Measurements from ENCODE around the gene PPFIA2. TPM values are rescaled to one million over a fixed set of nuclear protein-coding genes. Genes with fewer than 3 reads are reported as not detected.

PPFIA2 gene
- polyA plus RNA-seq, 3 donors: not detected

- Histone ChIP-seq H4K20me1 (ENCODE audit: insufficient read depth, low read length) (no peaks in the 10 kb centered on the region), H2AFZ (ENCODE audit: insufficient read depth, low read depth, low read length, poor library complexity, severe bottlenecking) (no peak overlapping the region), H3K9ac (ENCODE audit: insufficient read depth, low read length, poor library complexity, severe bottlenecking) (no peak overlapping the region), H3K27ac (ENCODE audit: low read depth in 1 of 2, low read length in 2 of 2) (no peak overlapping the region), H3K27me3 (ENCODE audit: control insufficient read depth in 2 of 2, insufficient read depth in 2 of 2, low read length in 2 of 2) (no peaks in the 10 kb centered on the region), H3K4me2 (replicated peaks; ENCODE audit: extremely low read depth, low read length, poor library complexity, severe bottlenecking) (no peak overlapping the region), H3K4me3 (replicated peaks in 1 of 3; ENCODE audit: low read depth in 2 of 3, low read length in 3 of 3) (no peak overlapping the region), H3K9me3 (replicated peaks in 1 of 2; ENCODE audit: control insufficient read depth in 1 of 2, insufficient read depth in 1 of 2, low read length in 2 of 2) (no peaks in the 10 kb centered on the region), H3K79me2 (ENCODE audit: insufficient read depth, low read length) (no peaks in the 10 kb centered on the region), H3K36me3 (replicated peaks in 1 of 2; ENCODE audit: control insufficient read depth in 1 of 2, insufficient read depth in 2 of 2, low read length in 2 of 2) (no peaks in the 10 kb centered on the region), H3K4me1 (ENCODE audit: control insufficient read depth in 1 of 2, insufficient read depth in 2 of 2, low read length in 2 of 2) (no peaks in the 10 kb centered on the region)
- no peak for DNase-seq
- 80% methylated on average over 2 of the region's 5 CpGs for WGBS (ENCODE audit: insufficient coverage)
- no peaks in the 10 kb centered on the region for H3K27me3 Mint-ChIP-seq (ENCODE audit: low read depth in 3 of 3)
- H3K4me1 Mint-ChIP-seq: no peaks in the 10 kb centered on the region
- peaks cover 0 to 2% (median 0%) of the 10 kb centered on the region in 7 donors for H3K9me3 Mint-ChIP-seq
- H3K36me3 Mint-ChIP-seq: no peaks in the 10 kb centered on the region
- intact Hi-C loops (cut with micrococcal nuclease): no loop called here
- H3K4me3 Mint-ChIP-seq: no peak overlapping the region
- no peak for TF ChIP-seq CTCF (IDR thresholded peaks at IDR 0.05)
- no peak overlapping the region for H3K27ac Mint-ChIP-seq
These were observed 411.7 kb downstream of the PPFIA2 start for GRCh38 chr12:81347404-81347803.

- no peaks in the 10 kb centered on the region for H3K36me3 Mint-ChIP-seq
- Histone ChIP-seq H3K9me3 (replicated peaks in 1 of 2; ENCODE audit: control insufficient read depth in 1 of 2, insufficient read depth in 1 of 2, low read length in 2 of 2) (no peaks in the 10 kb centered on the region), H3K4me2 (replicated peaks; ENCODE audit: extremely low read depth, low read length, poor library complexity, severe bottlenecking) (no peak overlapping the region), H3K27ac (ENCODE audit: low read depth in 1 of 2, low read length in 2 of 2) (no peak overlapping the region), H3K79me2 (ENCODE audit: insufficient read depth, low read length) (no peaks in the 10 kb centered on the region), H3K9ac (ENCODE audit: insufficient read depth, low read length, poor library complexity, severe bottlenecking) (no peak overlapping the region), H4K20me1 (ENCODE audit: insufficient read depth, low read length) (no peaks in the 10 kb centered on the region), H3K36me3 (replicated peaks in 1 of 2; ENCODE audit: control insufficient read depth in 1 of 2, insufficient read depth in 2 of 2, low read length in 2 of 2) (no peaks in the 10 kb centered on the region), H2AFZ (ENCODE audit: insufficient read depth, low read depth, low read length, poor library complexity, severe bottlenecking) (no peak overlapping the region), H3K27me3 (ENCODE audit: control insufficient read depth in 2 of 2, insufficient read depth in 2 of 2, low read length in 2 of 2) (no peaks in the 10 kb centered on the region), H3K4me1 (ENCODE audit: control insufficient read depth in 1 of 2, insufficient read depth in 2 of 2, low read length in 2 of 2) (no peaks in the 10 kb centered on the region), H3K4me3 (replicated peaks in 1 of 3; ENCODE audit: low read depth in 2 of 3, low read length in 3 of 3) (no peak overlapping the region)
- H3K4me3 Mint-ChIP-seq: no peak overlapping the region
- no peaks in the 10 kb centered on the region for H3K27me3 Mint-ChIP-seq (ENCODE audit: low read depth in 3 of 3)
- intact Hi-C loops (cut with micrococcal nuclease): no loop called here
- WGBS (ENCODE audit: insufficient coverage): 75% methylated on average over 3 of the region's 5 CpGs
- H3K9me3 Mint-ChIP-seq: peaks cover 0 to 1% (median 0%) of the 10 kb centered on the region in 7 donors
- DNase-seq: no peak
- H3K4me1 Mint-ChIP-seq: no peaks in the 10 kb centered on the region
- TF ChIP-seq CTCF (IDR thresholded peaks at IDR 0.05): no peak
- H3K27ac Mint-ChIP-seq: no peak overlapping the region
These were observed 418.2 kb downstream of the PPFIA2 start for GRCh38 chr12:81340910-81341309.

Measured in CD14-positive monocyte (primary cell).